ENCODE data around the gene HTR4. TPM values are rescaled to one million over a fixed set of nuclear protein-coding genes. Genes with fewer than 3 reads are reported as not detected.

The HTR4 gene
- total and polyA plus RNA-seq, 2 of the 4 experiments (the other 2 are of a cell fraction) = not detected

- Histone ChIP-seq H2BK120ac (ENCODE audit: low read depth, low read length) (no peak overlapping the region), H2AK5ac (ENCODE audit: low read depth, low read length) (no peak overlapping the region), H3K36me3 (ENCODE audit: control insufficient read depth, insufficient read depth, low read length) (no peaks in the 10 kb centered on the region), H2AK9ac (replicated peaks; ENCODE audit: low read depth, low read length, poor library complexity) (no peak overlapping the region), H2BK15ac (ENCODE audit: low read depth, low read length) (no peak overlapping the region), H4K5ac (ENCODE audit: low read depth, low read length) (no peak overlapping the region), H3K23ac (ENCODE audit: low read depth, low read length) (no peak overlapping the region), H4K8ac (ENCODE audit: low read depth in 2 of 2, low read length in 2 of 2) (no peak overlapping the region), H3K4me1 (ENCODE audit: control insufficient read depth, insufficient read depth, low read length) (no peaks in the 10 kb centered on the region), H3K79me1 (ENCODE audit: low read depth in 1 of 2, low read length in 2 of 2) (no peaks in the 10 kb centered on the region), H3K9me1 (ENCODE audit: insufficient read depth, low read length) (no peaks in the 10 kb centered on the region), H2BK5ac (ENCODE audit: low read depth, low read length, poor library complexity, severe bottlenecking) (no peak overlapping the region), H2BK20ac (ENCODE audit: low read depth, low read length) (no peak overlapping the region), H2AFZ (replicated peaks; ENCODE audit: low read length, poor library complexity) (no peak overlapping the region), H3K9me3 (ENCODE audit: control insufficient read depth, insufficient read depth, low read length) (no peaks in the 10 kb centered on the region), H3K27ac (ENCODE audit: insufficient read depth, low read length) (no peak overlapping the region), H4K20me1 (ENCODE audit: insufficient read depth, low read length) (no peaks in the 10 kb centered on the region), H3K9ac (ENCODE audit: low read depth, low read length) (no peak overlapping the region), H3K27me3 (ENCODE audit: control insufficient read depth, insufficient read depth, low read length) (peaks cover 1% of the 10 kb centered on the region; the same call in 1 of the 2 replicates), H3K4ac (ENCODE audit: low read depth, low read length) (no peak overlapping the region), H3K4me3 (ENCODE audit: insufficient read depth, low read depth, low read length) (no peak overlapping the region), H3K4me2 (ENCODE audit: low read depth, low read length) (no peak overlapping the region), H3K14ac (replicated peaks; ENCODE audit: low read depth, low read length) (no peak overlapping the region), H3K56ac (ENCODE audit: extremely low read depth, insufficient read depth, low read length) (no peak overlapping the region), H4K91ac (ENCODE audit: insufficient read depth, low read depth, low read length) (no peak overlapping the region), H3K18ac (ENCODE audit: low read depth, low read length) (no peak overlapping the region)
- dilution Hi-C loops (cut with HindIII; ENCODE audit: low sequenced_read_pairs, unreplicated experiment) = no loop called here
- no peak for TF ChIP-seq RAD21 (IDR thresholded peaks at IDR 0.05; ENCODE audit: low read length)
- no peak for TF ChIP-seq ELK1 (IDR thresholded peaks at IDR 0.05; ENCODE audit: borderline replicate concordance, low read depth, low read length)
- no peak for TF ChIP-seq MAFK (IDR thresholded peaks at IDR 0.05; ENCODE audit: low read depth, low read length)
- no peak for TF ChIP-seq CTCF (conservative IDR thresholded peaks at IDR 0.05; ENCODE audit: low read depth, low read length)
- no peak for TF ChIP-seq FOS (IDR thresholded peaks at IDR 0.05; ENCODE audit: low read depth, low read length)
- ATAC-seq (ENCODE audit: low read depth) (no peak), DNase-seq (no peak)
- WGBS, 2 experiments (ENCODE audit: extremely low coverage in 2 of 2, insufficient read length in 1 of 2) = no CpG with 5 or more reads among the region's 3 CpGs
- no TSS peak for BruUV-seq (replicated peaks)
- in situ Hi-C loops (cut with MboI; ENCODE audit: low sequenced_read_pairs) = no loop called here
- intact Hi-C loops (cut with micrococcal nuclease) = no loop called here
- ChIA-PET CTCF (interaction anchor here (0.6 kb wide), 1 partner anchor 27 kb away, joined by 3 read pairs; no protein-coding TSS in a partner anchor), POLR2A (ENCODE audit: unreplicated experiment) (no interaction called here)
Observed at GRCh38 chr5:148685520-148686134, 31.3 kb upstream of the HTR4 start.

Data from IMR-90 (cell line).